ENCODE measurements around the gene TMEM161A.

Gene TMEM161A

GRCh38 chr19:19098084-19098702 is 40.1 kb downstream of the TMEM161A start:
- no peak for DNase-seq (ENCODE audit: low read depth)

- no peak for DNase-seq (ENCODE audit: low read depth)
Measured at GRCh38 chr19:19096641-19097627, 41.3 kb downstream of the TMEM161A start.

GRCh38 chr19:19095691-19096090 is 42.6 kb downstream of the TMEM161A start:
- DNase-seq (ENCODE audit: low read depth) = no peak

- DNase-seq (ENCODE audit: low read depth) = no peak
Measured at GRCh38 chr19:19094513-19094912, 43.8 kb downstream of the TMEM161A start.

GRCh38 chr19:19087676-19088075 is 50.6 kb downstream of the TMEM161A start:
- DNase-seq (ENCODE audit: low read depth) = no peak

GRCh38 chr19:19083413-19084178 is 54.7 kb downstream of the TMEM161A start:
- no peak for DNase-seq (ENCODE audit: low read depth)

- DNase-seq (ENCODE audit: low read depth) = no peak
Measured at GRCh38 chr19:19081642-19082151, 56.6 kb downstream of the TMEM161A start.

- no peak for DNase-seq (ENCODE audit: low read depth)
Measured at GRCh38 chr19:19079571-19079970, 58.7 kb downstream of the TMEM161A start.

- DNase-seq (ENCODE audit: low read depth) = no peak
Measured at GRCh38 chr19:19078801-19079200, 59.5 kb downstream of the TMEM161A start.

- no peak for DNase-seq (ENCODE audit: low read depth)
Measured at GRCh38 chr19:19077103-19077502, 61.2 kb downstream of the TMEM161A start.

- no peak for DNase-seq (ENCODE audit: low read depth)
Measured at GRCh38 chr19:19076476-19076875, 61.8 kb downstream of the TMEM161A start.

GRCh38 chr19:19075126-19075525 is 63.2 kb downstream of the TMEM161A start:
- DNase-seq (ENCODE audit: low read depth) = no peak

- no peak for DNase-seq (ENCODE audit: low read depth)
Measured at GRCh38 chr19:19074196-19074882, 63.9 kb downstream of the TMEM161A start.

GRCh38 chr19:19071897-19072296 is 66.4 kb downstream of the TMEM161A start:
- DNase-seq (ENCODE audit: low read depth) = no peak

Data from stimulated activated CD8-positive, alpha-beta memory T cell treated with anti-CD3 and anti-CD28 coated beads, Interleukin-15, amount 100 ng/mL, for 1 hour (primary cell).